Measurements from ENCODE around the gene OR6J1. TPM values are rescaled to one million over a fixed set of nuclear protein-coding genes. Genes with fewer than 3 reads are reported as not detected.
"Not testable (repeated sequence)": the region's sequence is repeated elsewhere in the genome, so short reads cannot be mapped to it uniquely, and the experiment has no call there.

Gene OR6J1
- total RNA-seq, 4 donors from 2014 or later: not detected

DNA sequence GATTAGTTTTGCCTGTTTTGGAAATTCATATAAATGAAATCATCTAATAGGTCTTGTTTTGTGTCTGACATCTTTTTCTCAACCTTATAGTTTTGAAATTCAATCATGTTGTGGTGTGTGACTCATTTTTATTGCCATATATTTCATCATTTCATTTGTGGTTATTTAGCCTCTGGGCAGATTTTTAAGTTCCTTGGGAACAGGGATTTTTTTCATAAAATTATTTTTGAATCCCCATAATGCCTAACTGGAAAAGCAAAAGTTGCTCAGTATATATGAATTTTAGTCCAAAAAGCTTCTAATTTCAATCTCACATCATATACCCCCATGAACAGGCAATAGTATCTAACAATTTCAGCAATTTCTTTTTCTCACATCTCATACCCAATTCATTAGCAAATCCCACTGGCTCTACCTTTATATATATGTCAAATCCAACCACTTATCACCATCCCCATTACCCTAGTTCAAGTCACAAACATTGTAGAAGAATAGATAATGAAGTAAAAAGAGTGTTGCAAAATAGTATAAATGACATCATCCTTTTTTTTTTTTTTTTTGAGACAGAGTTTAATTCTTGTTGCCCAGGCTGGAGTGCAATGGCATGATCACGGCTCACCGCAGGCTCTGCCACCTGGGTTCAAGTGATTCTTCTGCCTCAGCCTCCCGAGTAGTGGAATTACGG, 2.6 kb upstream of the OR6J1 start:
- Histone ChIP-seq H3K4me1 (no peaks in the 10 kb centered on the region), H3K4me3 (no peak overlapping the region), H3K27ac (no peak overlapping the region), H3K27me3 (no peaks in the 10 kb centered on the region), H3K9me3 (no peaks in the 10 kb centered on the region), H3K36me3 (no peaks in the 10 kb centered on the region)
- no peak for DNase-seq (ENCODE audit: low spot score in 2 of 2)
- WGBS, 2 donors: 81 to 85% methylated on average over 4 of the region's 4 CpGs
- TF ChIP-seq, protein P1, sequence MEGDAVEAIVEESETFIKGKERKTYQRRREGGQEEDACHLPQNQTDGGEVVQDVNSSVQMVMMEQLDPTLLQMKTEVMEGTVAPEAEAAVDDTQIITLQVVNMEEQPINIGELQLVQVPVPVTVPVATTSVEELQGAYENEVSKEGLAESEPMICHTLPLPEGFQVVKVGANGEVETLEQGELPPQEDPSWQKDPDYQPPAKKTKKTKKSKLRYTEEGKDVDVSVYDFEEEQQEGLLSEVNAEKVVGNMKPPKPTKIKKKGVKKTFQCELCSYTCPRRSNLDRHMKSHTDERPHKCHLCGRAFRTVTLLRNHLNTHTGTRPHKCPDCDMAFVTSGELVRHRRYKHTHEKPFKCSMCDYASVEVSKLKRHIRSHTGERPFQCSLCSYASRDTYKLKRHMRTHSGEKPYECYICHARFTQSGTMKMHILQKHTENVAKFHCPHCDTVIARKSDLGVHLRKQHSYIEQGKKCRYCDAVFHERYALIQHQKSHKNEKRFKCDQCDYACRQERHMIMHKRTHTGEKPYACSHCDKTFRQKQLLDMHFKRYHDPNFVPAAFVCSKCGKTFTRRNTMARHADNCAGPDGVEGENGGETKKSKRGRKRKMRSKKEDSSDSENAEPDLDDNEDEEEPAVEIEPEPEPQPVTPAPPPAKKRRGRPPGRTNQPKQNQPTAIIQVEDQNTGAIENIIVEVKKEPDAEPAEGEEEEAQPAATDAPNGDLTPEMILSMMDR (IDR thresholded peaks at IDR 0.05): no peak
- no peak for TF ChIP-seq POLR2A (IDR thresholded peaks at IDR 0.05)
- TF ChIP-seq EP300 (IDR thresholded peaks at IDR 0.05): no peak

DNA sequence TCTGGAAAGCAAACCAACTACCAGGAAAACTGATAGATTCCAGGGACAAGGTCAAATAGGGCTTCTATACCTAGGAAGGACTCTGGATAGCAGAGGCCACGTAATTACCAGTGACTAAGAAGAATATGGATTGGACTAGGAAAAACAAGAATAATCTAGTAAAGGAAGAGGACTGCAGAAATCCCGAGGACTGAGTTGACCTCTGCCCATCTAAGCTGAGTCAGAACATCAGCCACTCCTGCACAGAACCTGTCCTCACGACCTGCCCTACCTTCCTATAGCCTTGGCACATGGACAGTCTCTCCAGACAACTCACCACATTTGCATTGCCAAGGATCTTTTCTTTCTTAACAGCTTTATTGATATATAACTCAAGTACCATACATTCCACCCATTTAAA, 2.3 kb downstream of the OR6J1 start:
- WGBS, 2 donors: 47 to 51% methylated on average over 3 of the region's 3 CpGs
- no peak overlapping the region for H3K4me3 ChIP-seq
- H3K9me3 ChIP-seq: no peaks in the 10 kb centered on the region
- H3K27ac ChIP-seq: no peak overlapping the region
- no peaks in the 10 kb centered on the region for H3K4me1 ChIP-seq
- H3K27me3 ChIP-seq: no peaks in the 10 kb centered on the region
- DNase-seq (ENCODE audit: low spot score in 2 of 2): no peak
- no peak for TF ChIP-seq POLR2A (IDR thresholded peaks at IDR 0.05)
- TF ChIP-seq, protein P1 (IDR thresholded peaks at IDR 0.05): no peak
- TF ChIP-seq EP300 (IDR thresholded peaks at IDR 0.05): no peak
- no peaks in the 10 kb centered on the region for H3K36me3 ChIP-seq

DNA sequence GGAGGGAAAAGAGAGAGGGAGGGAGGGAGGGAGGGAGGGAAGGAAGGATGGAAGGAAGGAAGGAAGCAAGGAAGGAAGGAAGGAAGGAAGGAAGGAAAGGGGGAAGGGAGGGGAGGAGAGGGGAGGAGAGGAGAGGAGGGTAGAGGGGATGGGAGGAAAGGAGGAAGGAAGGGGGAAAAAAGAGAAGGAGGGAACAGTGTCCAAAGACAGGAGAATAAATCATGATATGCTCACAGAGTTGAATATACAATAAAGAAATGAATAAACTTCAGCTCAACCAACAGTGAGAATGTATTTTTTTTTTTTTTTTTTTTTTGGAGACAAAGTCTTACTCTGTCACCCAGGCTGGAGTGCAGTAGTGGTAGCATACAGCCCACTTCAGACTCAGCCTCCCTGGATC, 4.0 kb downstream of the OR6J1 start:
- no peaks in the 10 kb centered on the region for H3K9me3 ChIP-seq
- no peak overlapping the region for H3K4me3 ChIP-seq
- H3K27me3 ChIP-seq: no peaks in the 10 kb centered on the region
- no peaks in the 10 kb centered on the region for H3K36me3 ChIP-seq
- no peak for DNase-seq (ENCODE audit: low spot score in 2 of 2)
- H3K4me1 ChIP-seq: no peaks in the 10 kb centered on the region
- TF ChIP-seq POLR2A (IDR thresholded peaks at IDR 0.05): no peak
- TF ChIP-seq, protein P1 (IDR thresholded peaks at IDR 0.05): no peak
- no peak for TF ChIP-seq EP300 (IDR thresholded peaks at IDR 0.05)
- H3K27ac ChIP-seq: no peak overlapping the region

DNA sequence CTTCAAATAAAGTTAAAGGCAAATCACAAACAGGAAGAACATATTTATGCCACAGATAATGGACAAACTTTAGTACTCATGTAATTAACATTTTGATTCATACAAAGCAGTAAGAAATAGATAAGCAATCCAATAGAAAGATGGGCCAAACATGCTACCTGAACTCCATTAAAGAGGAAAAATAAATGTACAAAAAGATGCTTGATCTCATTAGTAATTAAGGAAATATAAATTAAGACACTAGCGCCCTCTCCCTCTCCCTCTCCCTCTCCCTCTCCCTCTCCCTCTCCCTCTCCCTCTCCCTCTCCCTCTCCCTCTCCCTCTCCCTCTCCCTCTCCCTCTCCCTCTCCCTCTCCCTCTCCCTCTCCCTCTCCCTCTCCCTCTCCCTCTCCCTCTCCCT, 8.2 kb downstream of the OR6J1 start:
- not testable (repeated sequence) for H3K9me3 ChIP-seq; H3K27me3 ChIP-seq; H3K4me3 ChIP-seq; DNase-seq (ENCODE audit: low spot score in 2 of 2); H3K4me1 ChIP-seq; H3K27ac ChIP-seq; H3K36me3 ChIP-seq
- WGBS, 2 donors: 40 to 75% methylated on average over 1 of the region's 1 CpG

DNA sequence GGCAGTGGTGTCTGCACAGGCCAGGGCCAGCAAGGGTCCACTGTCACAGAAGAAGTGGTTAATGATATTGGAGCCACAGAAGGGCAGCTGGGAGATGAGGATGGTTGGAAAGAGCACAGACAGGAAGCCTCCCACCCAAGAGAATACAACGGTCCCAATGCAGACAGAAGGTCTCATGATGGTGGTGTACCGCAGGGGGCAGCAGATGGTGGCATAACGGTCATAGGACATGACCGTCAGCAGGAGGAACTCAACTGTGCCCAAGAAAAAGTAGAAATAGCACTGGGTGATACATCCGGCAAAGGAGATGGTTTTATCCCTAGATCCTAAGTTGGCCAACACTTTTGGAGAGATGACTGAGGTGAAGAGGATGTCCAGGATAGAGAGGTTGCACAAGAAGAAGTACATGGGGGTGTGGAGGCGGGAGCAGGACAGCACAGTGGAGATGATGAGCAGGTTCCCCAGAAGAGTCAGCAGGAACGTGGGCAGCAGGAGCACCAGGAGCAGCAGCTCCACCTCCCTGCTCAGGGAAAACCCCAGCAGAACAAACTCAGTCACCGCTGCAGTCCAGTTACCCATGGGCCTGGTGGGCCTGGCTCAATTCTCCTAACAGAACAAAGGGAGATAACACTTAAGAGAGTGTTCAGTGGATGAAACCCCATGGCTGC, 9.8 kb downstream of the OR6J1 start:
- no peak for DNase-seq (ENCODE audit: low spot score in 2 of 2)
- TF ChIP-seq, protein P1 (IDR thresholded peaks at IDR 0.05): no peak
- TF ChIP-seq POLR2A (IDR thresholded peaks at IDR 0.05): no peak
- no peak for TF ChIP-seq EP300 (IDR thresholded peaks at IDR 0.05)
- Histone ChIP-seq H3K4me3 (no peak overlapping the region), H3K27ac (no peak overlapping the region), H3K4me1 (no peaks in the 10 kb centered on the region), H3K36me3 (no peaks in the 10 kb centered on the region), H3K9me3 (no peaks in the 10 kb centered on the region), H3K27me3 (no peaks in the 10 kb centered on the region)
- 75 to 83% methylated on average over 8 of the region's 8 CpGs for WGBS, 2 donors

Data from tibial nerve (tissue), 4 donors.